GM23248 (cell line): Measurements from ENCODE around the gene PRPSAP2.

Experiments used
- EZH2 ChIP-seq: fragments of 200-600 bp; sonication (generic); IDR thresholded peaks from 2 replicates; pipeline ENCODE4 v1.6.1; 2018; ENCODE audit warnings: antibody characterized with exemption, mild to moderate bottlenecking; ENCODE audit not compliant: insufficient read depth, poor library complexity, severe bottlenecking
- EZH2phosphoT487 ChIP-seq: fragments of 200-600 bp; sonication (generic); IDR thresholded peaks from 2 replicates; pipeline ENCODE4 v1.6.1; 2018; ENCODE audit warnings: antibody characterized with exemption, moderate library complexity, mild to moderate bottlenecking, low read depth; ENCODE audit not compliant: insufficient read depth

GRCh38 chr17:18968345-18968744 is 110.4 kb downstream of the PRPSAP2 start:
- TF ChIP-seq EZH2 (no peak), EZH2phosphoT487 (no peak)
